Mesendoderm (in vitro differentiated cells): ENCODE results near the gene TNFRSF12A.

Experiments used
- DNase-seq: peaks from one replicate; pipeline ENCODE4 v3.0.0; 2013
- H2AK5ac ChIP-seq: 2 replicates; pipeline ENCODE4 v1.6.1; 2013; ENCODE audit warnings: low read length, inconsistent platforms
- H2BK120ac ChIP-seq: 2 replicates; pipeline ENCODE4 v1.6.1; 2013; ENCODE audit warnings: low read depth, mild to moderate bottlenecking, low read length, moderate library complexity, mixed read lengths
- H2BK15ac ChIP-seq: replicated peaks from 2 replicates; pipeline ENCODE4 v1.6.1; 2013; ENCODE audit warnings: low read depth, mild to moderate bottlenecking, moderate library complexity
- H2BK5ac ChIP-seq: 2 replicates; pipeline ENCODE4 v1.6.1; 2013; ENCODE audit warnings: low read length, inconsistent platforms
- H3K18ac ChIP-seq: 2 replicates; pipeline ENCODE4 v1.6.1; 2013; ENCODE audit warnings: mild to moderate bottlenecking, low read length, mixed read lengths
- H3K23ac ChIP-seq: one replicate; pipeline ENCODE4 v1.6.1; 2013; ENCODE audit warnings: low read length
- H3K27ac ChIP-seq: 2 replicates; pipeline ENCODE4 v1.5.1; 2013; ENCODE audit warnings: low read depth, mild to moderate bottlenecking, inconsistent platforms, low read length, moderate library complexity
- H3K27me3 ChIP-seq: 2 replicates; pipeline ENCODE4 v1.6.1; 2013; ENCODE audit warnings: low read length, control low read depth, mild to moderate bottlenecking, inconsistent platforms; ENCODE audit not compliant: insufficient read depth, poor library complexity
- H3K36me3 ChIP-seq: 2 replicates; pipeline ENCODE4 v1.6.1; 2013; ENCODE audit warnings: low read length, inconsistent platforms; ENCODE audit not compliant: control insufficient read depth, insufficient read depth
- H3K4ac ChIP-seq: one replicate; pipeline ENCODE4 v1.6.1; 2013; ENCODE audit warnings: low read depth, mild to moderate bottlenecking, low read length, moderate library complexity
- H3K4me1 ChIP-seq: 2 replicates; pipeline ENCODE4 v1.6.1; 2013; ENCODE audit warnings: low read depth, low read length, inconsistent platforms; ENCODE audit not compliant: control insufficient read depth
- H3K4me2 ChIP-seq: 2 replicates; pipeline ENCODE4 v1.6.1; 2013; ENCODE audit warnings: low read length
- H3K4me3 ChIP-seq: 2 replicates; pipeline ENCODE4 v1.5.1; 2013; ENCODE audit warnings: mild to moderate bottlenecking, low read length
- H3K56ac ChIP-seq: one replicate; pipeline ENCODE4 v1.6.1; 2013; ENCODE audit warnings: low read length
- H3K79me1 ChIP-seq: 2 replicates; pipeline ENCODE4 v1.6.1; 2013; ENCODE audit warnings: low read length, inconsistent platforms
- H3K79me2 ChIP-seq: 2 replicates; pipeline ENCODE4 v1.6.1; 2013; ENCODE audit warnings: mild to moderate bottlenecking, low read length; ENCODE audit not compliant: control insufficient read depth, insufficient read depth
- H3K9ac ChIP-seq: 2 replicates; pipeline ENCODE4 v1.6.1; 2013; ENCODE audit warnings: low read length, inconsistent platforms
- H4K5ac ChIP-seq: one replicate; pipeline ENCODE4 v1.6.1; 2013; ENCODE audit warnings: low read length
- H4K8ac ChIP-seq: one replicate; pipeline ENCODE4 v1.6.1; 2013; ENCODE audit warnings: low read depth, mild to moderate bottlenecking, control low read depth, low read length, moderate library complexity
- WGBS: extraction: QIAGEN DNeasy Blood & Tissue Kit; methylation state at CpG from one replicate; pipeline ENCODE4 v1.1.7; 2013; ENCODE audit warnings: low lambda C conversion rate, missing lambda C conversion rate; ENCODE audit not compliant: insufficient coverage; ENCODE audit errors: extremely low coverage; 5-methylcytosine and 5-hydroxymethylcytosine counted together

The TNFRSF12A gene

GRCh38 chr16:3020604-3021448 is 658 bp downstream of the TNFRSF12A start:
- WGBS: no CpG with 5 or more reads among the region's 57 CpGs
- DNase-seq: peak; percentile 96
- peak overlapping the region; percentile 87 for H3K9ac ChIP-seq

DNA sequence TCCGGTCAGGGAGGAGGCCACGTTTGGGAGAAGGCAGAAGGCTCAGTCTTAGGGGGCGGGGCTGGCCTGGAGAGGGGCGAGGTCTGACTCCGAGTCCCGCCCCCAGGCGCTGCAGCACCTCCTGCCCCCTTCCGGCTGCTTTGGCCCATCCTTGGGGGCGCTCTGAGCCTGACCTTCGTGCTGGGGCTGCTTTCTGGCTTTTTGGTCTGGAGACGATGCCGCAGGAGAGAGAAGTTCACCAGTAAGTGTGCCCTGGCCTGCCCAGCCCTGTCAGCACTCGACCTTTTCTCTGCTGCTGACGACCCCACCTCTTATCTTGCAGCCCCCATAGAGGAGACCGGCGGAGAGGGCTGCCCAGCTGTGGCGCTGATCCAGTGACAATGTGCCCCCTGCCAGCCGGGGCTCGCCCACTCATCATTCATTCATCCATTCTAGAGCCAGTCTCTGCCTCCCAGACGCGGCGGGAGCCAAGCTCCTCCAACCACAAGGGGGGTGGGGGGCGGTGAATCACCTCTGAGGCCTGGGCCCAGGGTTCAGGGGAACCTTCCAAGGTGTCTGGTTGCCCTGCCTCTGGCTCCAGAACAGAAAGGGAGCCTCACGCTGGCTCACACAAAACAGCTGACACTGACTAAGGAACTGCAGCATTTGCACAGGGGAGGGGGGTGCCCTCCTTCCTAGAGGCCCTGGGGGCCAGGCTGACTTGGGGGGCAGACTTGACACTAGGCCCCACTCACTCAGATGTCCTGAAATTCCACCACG is 1.5 kb downstream of the TNFRSF12A start:
- Histone ChIP-seq H3K4me2 (peak overlapping the region; percentile 72), H2BK120ac (no peak overlapping the region), H2BK5ac (peak overlapping the region; percentile 38), H2BK15ac (no peak overlapping the region), H3K4me3 (peak overlapping the region; percentile 69), H3K23ac (no peak overlapping the region), H3K4me1 (peaks cover 12% of the 10 kb centered on the region), H3K18ac (peak overlapping the region; percentile 31), H4K8ac (no peak overlapping the region), H4K5ac (no peak overlapping the region), H2AK5ac (peak overlapping the region; percentile 50), H3K27me3 (no peaks in the 10 kb centered on the region), H3K36me3 (peaks cover 5% of the 10 kb centered on the region), H3K4ac (peak overlapping the region; percentile 58), H3K79me1 (peaks cover 5% of the 10 kb centered on the region), H3K9ac (peak overlapping the region; percentile 87), H3K56ac (peak overlapping the region; percentile 97), H3K27ac (peak overlapping the region; percentile 98), H3K79me2 (peaks cover 13% of the 10 kb centered on the region)
- no CpG with 5 or more reads among the region's 25 CpGs for WGBS
- DNase-seq: peak; percentile 98

More at GRCh38 chr16:3020604-3021448, 658 bp downstream of the TNFRSF12A start:
- Histone ChIP-seq H3K79me2 (peaks cover 19% of the 10 kb centered on the region), H2BK15ac (no peak overlapping the region), H3K56ac (peak overlapping the region; percentile 97), H3K27ac (peak overlapping the region; percentile 98), H3K4ac (peak overlapping the region; percentile 48), H3K18ac (peak overlapping the region; percentile 88), H3K4me3 (peak overlapping the region; percentile 88), H3K36me3 (no peaks in the 10 kb centered on the region), H3K79me1 (peaks cover 8% of the 10 kb centered on the region), H2BK5ac (peak overlapping the region; percentile 88), H4K5ac (no peak overlapping the region), H3K4me2 (peak overlapping the region; percentile 81), H2AK5ac (no peak overlapping the region), H3K27me3 (no peaks in the 10 kb centered on the region), H2BK120ac (peak overlapping the region; percentile 21), H4K8ac (peak overlapping the region; percentile 31), H3K23ac (no peak overlapping the region), H3K4me1 (peaks cover 12% of the 10 kb centered on the region)

DNA sequence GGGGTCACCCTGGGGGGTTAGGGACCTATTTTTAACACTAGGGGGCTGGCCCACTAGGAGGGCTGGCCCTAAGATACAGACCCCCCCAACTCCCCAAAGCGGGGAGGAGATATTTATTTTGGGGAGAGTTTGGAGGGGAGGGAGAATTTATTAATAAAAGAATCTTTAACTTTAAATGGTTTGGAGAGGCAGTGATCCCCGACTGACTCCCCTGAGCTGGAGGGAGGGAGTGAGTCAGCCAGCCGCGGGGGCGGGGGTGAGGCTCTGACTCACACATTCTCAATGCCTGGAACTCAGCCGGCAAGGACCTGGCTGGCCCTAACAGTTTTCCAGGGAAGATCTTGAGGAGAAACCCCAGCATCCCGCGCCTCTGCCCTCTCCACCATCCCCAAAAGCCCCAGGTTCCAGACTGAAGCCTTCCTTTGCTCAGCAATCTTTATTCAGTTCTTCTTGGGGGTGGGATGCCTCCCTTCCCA is 2.1 kb downstream of the TNFRSF12A start:
- Histone ChIP-seq H3K79me1 (peaks cover 5% of the 10 kb centered on the region), H4K8ac (no peak overlapping the region), H3K79me2 (peaks cover 8% of the 10 kb centered on the region), H2AK5ac (peak overlapping the region; percentile 78), H3K4ac (peak overlapping the region; percentile 58), H3K36me3 (peaks cover 8% of the 10 kb centered on the region), H2BK120ac (no peak overlapping the region), H3K4me1 (peaks cover 12% of the 10 kb centered on the region), H3K18ac (peak overlapping the region; percentile 69), H3K4me2 (peak overlapping the region; percentile 85), H3K9ac (peak overlapping the region; percentile 90), H3K27me3 (no peaks in the 10 kb centered on the region), H3K23ac (peak overlapping the region; percentile 48), H4K5ac (no peak overlapping the region), H2BK15ac (no peak overlapping the region), H3K56ac (peak overlapping the region; percentile 97), H3K4me3 (peak overlapping the region; percentile 5), H3K27ac (peak overlapping the region; percentile 98), H2BK5ac (peak overlapping the region; percentile 91)
- no CpG with 5 or more reads among the region's 8 CpGs for WGBS
- DNase-seq: peak; percentile 98

DNA sequence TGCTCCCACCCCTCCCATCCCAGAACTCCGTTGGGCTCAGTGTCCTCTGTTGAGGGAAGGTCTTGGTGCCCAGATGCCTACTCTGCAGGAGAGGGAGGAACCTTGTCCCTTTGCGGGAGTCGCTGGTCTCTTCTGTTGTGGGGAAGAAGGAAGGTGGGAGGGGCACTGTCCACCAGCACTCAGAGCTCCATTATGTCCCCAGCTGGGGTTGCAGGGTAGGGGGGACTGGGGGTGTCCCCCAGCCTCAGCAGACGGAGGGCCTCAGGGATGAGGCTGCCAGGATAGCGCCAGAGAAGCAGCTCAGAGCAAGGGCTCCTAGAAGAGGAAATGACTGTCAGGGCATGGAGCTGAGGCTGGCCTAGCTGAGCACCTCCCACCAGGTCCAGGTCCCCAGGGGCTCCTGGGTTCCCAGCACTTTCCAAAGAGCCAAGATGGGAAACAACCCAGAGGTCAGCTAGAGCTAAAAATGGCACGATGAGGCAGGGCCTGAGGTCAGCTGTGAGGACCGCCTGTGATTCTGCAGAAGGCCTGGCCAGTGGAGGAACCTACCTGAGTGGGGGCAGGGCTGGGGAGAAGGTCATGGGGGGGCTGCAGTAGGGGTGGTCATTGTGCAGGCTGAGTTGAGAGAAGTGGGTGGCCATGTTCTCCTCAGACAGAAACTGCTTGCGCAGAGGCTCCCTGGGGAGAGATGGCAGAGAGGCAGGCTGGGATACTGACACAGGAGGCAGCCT is 2.7 kb downstream of the TNFRSF12A start:
- H3K18ac ChIP-seq: peak overlapping the region; percentile 69
- no CpG with 5 or more reads among the region's 8 CpGs for WGBS
- peaks cover 12% of the 10 kb centered on the region for H3K4me1 ChIP-seq
- peak overlapping the region; percentile 94 for H3K27ac ChIP-seq
- H2BK120ac ChIP-seq: no peak overlapping the region
- H2BK15ac ChIP-seq: no peak overlapping the region
- no peak overlapping the region for H3K4ac ChIP-seq
- peaks cover 5% of the 10 kb centered on the region for H3K79me1 ChIP-seq
- no peak for DNase-seq
- H2AK5ac ChIP-seq: peak overlapping the region; percentile 78
- no peak overlapping the region for H4K5ac ChIP-seq
- H3K36me3 ChIP-seq: peaks cover 8% of the 10 kb centered on the region
- H3K9ac ChIP-seq: peak overlapping the region; percentile 90
- peak overlapping the region; percentile 96 for H3K56ac ChIP-seq
- H3K27me3 ChIP-seq: no peaks in the 10 kb centered on the region
- H3K79me2 ChIP-seq: peaks cover 4% of the 10 kb centered on the region
- peak overlapping the region; percentile 80 for H3K23ac ChIP-seq
- H3K4me2 ChIP-seq: peak overlapping the region; percentile 85
- peak overlapping the region; percentile 61 for H3K4me3 ChIP-seq
- H2BK5ac ChIP-seq: peak overlapping the region; percentile 91
- H4K8ac ChIP-seq: no peak overlapping the region

- no peak overlapping the region for H2BK15ac ChIP-seq
- peak overlapping the region; percentile 61 for H3K4me3 ChIP-seq
- H2BK5ac ChIP-seq: peak overlapping the region; percentile 47
- peak; percentile 78 for DNase-seq
- peak overlapping the region; percentile 69 for H3K18ac ChIP-seq
- H3K23ac ChIP-seq: peak overlapping the region; percentile 80
- H3K36me3 ChIP-seq: peaks cover 8% of the 10 kb centered on the region
- H3K9ac ChIP-seq: peak overlapping the region; percentile 90
- peak overlapping the region; percentile 85 for H3K4me2 ChIP-seq
- H4K8ac ChIP-seq: no peak overlapping the region
- peak overlapping the region; percentile 96 for H3K56ac ChIP-seq
- H4K5ac ChIP-seq: no peak overlapping the region
- WGBS: no CpG with 5 or more reads among the region's 6 CpGs
- H3K79me2 ChIP-seq: peaks cover 4% of the 10 kb centered on the region
- H2AK5ac ChIP-seq: peak overlapping the region; percentile 43
- H3K4me1 ChIP-seq: peaks cover 12% of the 10 kb centered on the region
- H2BK120ac ChIP-seq: no peak overlapping the region
- peak overlapping the region; percentile 94 for H3K27ac ChIP-seq
- H3K4ac ChIP-seq: no peak overlapping the region
- no peaks in the 10 kb centered on the region for H3K27me3 ChIP-seq
- H3K79me1 ChIP-seq: peaks cover 5% of the 10 kb centered on the region
Observed at GRCh38 chr16:3023415-3023668, 3.2 kb downstream of the TNFRSF12A start.
